HS-5 (cell line): ENCODE measurements around the gene TSLP.

Source experiments
- DNase-seq: peaks from one replicate; pipeline ENCODE4 v3.0.0-alpha.2; 2012; ENCODE audit warnings: low read depth

Gene TSLP

GRCh38 chr5:111071413-111071812 is at the start of gene TSLP:
TSLP (plus strand) TSS chr5:111071713; CDS start chr5:111071891, 178 bp downstream.
- DNase-seq: no peak

- no peak for DNase-seq
These were observed 49.2 kb upstream of the TSLP start for GRCh38 chr5:111022301-111022700.

- DNase-seq: no peak
These were observed 42.6 kb upstream of the TSLP start for GRCh38 chr5:111028865-111029264.

- DNase-seq: no peak
These were observed 27.6 kb upstream of the TSLP start for GRCh38 chr5:111043712-111044506.

GRCh38 chr5:111058064-111058463 is 13.4 kb upstream of the TSLP start:
- no peak for DNase-seq

GRCh38 chr5:111060169-111060568 is 11.3 kb upstream of the TSLP start:
- DNase-seq: no peak

GRCh38 chr5:111061618-111062017 is 9.9 kb upstream of the TSLP start:
- DNase-seq: no peak

GRCh38 chr5:111063709-111064322 is 7.7 kb upstream of the TSLP start:
- DNase-seq: no peak

- DNase-seq: no peak
These were observed 5.1 kb upstream of the TSLP start for GRCh38 chr5:111066261-111066938.

- DNase-seq: no peak
These were observed 3.3 kb upstream of the TSLP start for GRCh38 chr5:111068213-111068612.

- peak; percentile 57 for DNase-seq
These were observed 1.7 kb upstream of the TSLP start for GRCh38 chr5:111069839-111070238.

GRCh38 chr5:111070272-111071134 is 1.0 kb upstream of the TSLP start:
- no peak for DNase-seq

GRCh38 chr5:111072949-111073682 is 1.6 kb downstream of the TSLP start:
- DNase-seq: no peak

- no peak for DNase-seq
These were observed 2.7 kb downstream of the TSLP start for GRCh38 chr5:111074244-111074643.

GRCh38 chr5:111075520-111075919 is 4.0 kb downstream of the TSLP start:
- DNase-seq: peak; percentile 91

- no peak for DNase-seq
These were observed 4.6 kb downstream of the TSLP start for GRCh38 chr5:111076091-111076490.

GRCh38 chr5:111077678-111078077 is 6.2 kb downstream of the TSLP start:
- DNase-seq: no peak

GRCh38 chr5:111079846-111080245 is 8.3 kb downstream of the TSLP start:
- no peak for DNase-seq

GRCh38 chr5:111083323-111083722 is 11.8 kb downstream of the TSLP start:
- DNase-seq: no peak

GRCh38 chr5:111092062-111092853 is 20.7 kb downstream of the TSLP start, which contains the start of gene WDR36:
WDR36 (plus strand) TSS chr5:111092348; CDS start chr5:111092457, 109 bp downstream.
- peak; percentile 87 for DNase-seq
